T47D (cell line): ENCODE measurements around the gene BRD7.

Experiments used
- DNase-seq, 2 experiments: peaks; one replicate each; pipeline versions ENCODE4 v3.0.0 to v3.0.0-alpha.2; 2011 to 2012; ENCODE audit warnings: low read depth in 1 of 2, low spot score in 1 of 2
- JUND ChIP-seq: IDR thresholded peaks from 2 replicates; pipeline ENCODE4 v1.6.1; 2012; ENCODE audit warnings: low read depth
- in situ Hi-C: cut with HindIII; loops from 2 replicates; pipeline ENCODE4 v1.10.0; 2016; ENCODE audit warnings: low sequenced_read_pairs, low pct_unique_long_range_greater_than_20kb

Gene BRD7

DNA sequence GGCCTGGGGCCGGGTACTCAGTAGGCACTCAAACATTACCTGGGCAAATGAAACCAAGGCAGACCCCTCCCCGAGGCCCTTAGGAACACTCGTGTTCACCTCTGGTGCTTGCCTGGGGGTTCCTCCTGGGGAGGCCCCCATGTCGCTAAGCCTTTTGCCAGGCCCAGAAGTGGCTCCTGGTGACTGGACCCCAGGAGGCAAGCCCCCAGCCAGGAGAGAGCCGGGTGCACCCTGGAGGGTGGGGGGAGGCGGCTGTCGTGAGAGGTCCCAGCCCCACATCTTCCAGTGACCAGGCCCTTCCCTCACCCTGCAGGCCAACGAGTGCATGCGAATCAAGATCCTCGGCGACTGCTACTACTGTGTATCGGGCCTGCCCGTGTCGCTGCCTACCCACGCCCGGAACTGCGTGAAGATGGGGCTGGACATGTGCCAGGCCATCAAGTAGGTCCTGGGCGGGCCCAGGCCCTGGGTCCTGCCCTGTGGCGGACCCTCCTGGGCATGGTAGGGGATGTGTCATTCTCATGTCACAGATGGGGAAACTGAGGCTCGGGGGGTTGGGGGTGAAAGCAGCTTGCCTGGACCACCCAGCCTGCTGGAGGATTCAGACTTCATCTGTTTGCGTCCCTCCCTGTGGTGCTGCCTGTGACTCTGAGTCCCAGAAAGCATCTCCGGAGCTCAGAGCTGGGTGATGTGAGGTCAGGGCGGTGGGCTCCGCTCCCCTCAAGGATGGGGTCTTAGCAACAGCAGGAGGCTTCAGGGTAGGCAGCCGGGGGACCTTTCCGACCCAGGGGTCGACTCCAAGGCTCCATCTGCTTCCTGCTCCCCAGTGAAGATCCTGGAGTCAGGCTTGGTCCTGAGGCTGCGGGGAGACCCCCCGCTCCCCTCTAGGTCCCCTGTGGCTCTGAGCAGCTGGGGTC, 69.9 kb downstream of the BRD7 start:
- no peak for DNase-seq
- no peak for TF ChIP-seq JUND
- in situ Hi-C loops: no loop called here

DNA sequence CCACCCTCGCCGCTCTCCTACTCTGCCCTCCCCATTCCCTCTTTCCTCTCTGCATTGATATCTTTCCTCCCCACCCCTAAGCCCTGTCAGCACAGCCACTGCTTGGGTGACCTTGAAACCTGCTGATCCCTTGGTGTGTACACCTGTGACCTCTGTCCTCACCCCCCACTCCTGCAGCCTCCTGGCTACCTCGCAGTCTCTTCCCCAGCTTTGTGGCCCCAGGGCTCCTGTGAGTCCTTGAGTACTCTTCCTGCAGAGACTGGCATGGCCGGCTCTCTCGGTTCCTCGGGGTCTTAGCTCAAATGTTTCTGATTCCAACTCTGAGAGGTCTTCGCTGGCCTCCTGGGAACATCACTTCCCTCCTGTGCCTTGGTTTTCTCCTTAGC, 70.7 kb downstream of the BRD7 start:
- DNase-seq: no peak
- in situ Hi-C loops: no loop called here
- no peak for TF ChIP-seq JUND

DNA sequence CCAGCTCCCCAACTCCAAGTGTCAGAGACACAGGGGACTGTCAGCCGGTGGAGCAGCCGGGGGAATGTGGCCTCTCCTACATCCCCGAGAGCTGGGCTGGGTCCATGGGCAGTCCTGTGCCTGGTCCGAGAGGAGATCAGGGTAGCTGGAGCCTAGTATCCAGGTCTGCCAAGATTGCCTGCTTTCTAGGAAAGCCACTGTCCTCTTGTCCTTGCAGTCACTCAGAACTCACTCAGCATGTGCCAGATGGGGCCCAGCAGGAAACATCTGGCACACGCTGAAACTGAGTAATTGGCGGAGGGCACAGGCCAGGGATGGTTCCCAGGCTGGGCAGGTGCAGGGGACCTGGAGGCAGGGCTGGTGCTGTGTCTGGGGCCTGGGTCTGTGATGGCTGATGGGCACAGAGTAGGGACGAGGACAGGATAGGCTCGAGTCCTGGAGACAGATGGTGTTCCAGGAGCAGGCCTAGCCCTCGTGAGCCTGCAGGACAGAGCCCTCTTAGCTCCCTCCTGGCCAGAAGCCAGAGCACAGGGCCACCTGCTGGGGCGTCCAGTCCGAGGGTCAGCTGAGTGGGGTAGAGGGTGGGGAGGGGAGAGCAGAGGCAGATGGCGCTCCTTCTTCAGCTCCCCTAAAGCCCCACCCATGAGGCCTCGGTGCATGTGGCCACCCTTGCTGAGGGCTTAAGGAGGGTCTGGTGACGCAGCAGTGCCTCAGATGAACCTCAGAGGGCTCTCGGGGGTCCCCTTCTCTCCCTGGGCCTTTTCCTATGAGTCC, 71.3 kb downstream of the BRD7 start:
- no peak for DNase-seq
- no peak for TF ChIP-seq JUND
- in situ Hi-C loops: no loop called here

DNA sequence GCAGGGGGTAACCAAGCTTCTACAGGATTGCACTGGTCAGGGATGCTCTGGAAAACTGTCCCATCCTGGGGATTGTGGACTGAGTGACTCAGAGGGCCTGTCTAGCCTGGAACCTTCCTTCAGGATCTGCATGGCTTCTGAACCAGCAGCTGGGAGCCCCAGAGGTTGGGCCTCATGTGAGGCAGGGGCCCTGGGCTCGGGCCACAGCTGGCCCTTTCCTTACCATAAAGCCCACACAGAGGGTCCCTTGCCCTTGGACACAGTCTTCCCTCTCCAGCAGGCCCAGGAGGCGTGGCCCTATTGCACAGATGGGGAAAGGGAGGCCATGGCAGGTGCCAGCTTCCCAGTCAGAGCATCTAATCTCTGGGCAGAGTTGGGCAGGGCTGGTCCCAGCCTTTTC, 72.0 kb downstream of the BRD7 start:
- no peak for DNase-seq
- in situ Hi-C loops: no loop called here
- TF ChIP-seq JUND: no peak

DNA sequence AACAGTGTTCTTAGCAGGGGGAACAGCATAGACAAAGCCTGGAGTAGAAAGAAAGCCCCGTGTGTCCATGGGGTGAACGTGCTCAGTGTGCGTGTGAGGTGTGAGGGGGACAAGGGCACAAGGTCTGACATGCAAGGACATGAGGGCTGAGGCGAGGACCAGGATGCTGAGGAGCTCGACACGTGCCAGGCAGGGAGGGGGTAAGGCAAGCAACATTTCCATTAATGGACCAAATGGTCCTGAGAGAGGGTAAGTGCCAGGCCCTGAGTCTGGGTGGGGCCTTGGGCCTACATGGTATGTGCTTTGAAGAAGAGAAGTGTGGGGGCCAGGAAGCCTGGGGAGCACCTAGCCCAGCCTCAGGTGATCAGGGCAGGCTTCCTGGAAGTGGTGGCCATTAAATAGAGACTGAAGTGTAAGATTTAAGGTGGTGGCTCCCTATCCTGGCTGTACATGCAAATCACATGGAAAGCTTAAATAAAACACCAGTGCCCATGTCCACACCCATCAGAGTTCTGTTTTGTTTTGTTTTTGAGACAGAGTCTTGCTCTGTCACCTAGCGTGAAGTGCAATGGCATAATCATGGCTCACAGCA, 73.2 kb downstream of the BRD7 start:
- no peak for DNase-seq
- no peak for TF ChIP-seq JUND
- in situ Hi-C loops: no loop called here

DNA sequence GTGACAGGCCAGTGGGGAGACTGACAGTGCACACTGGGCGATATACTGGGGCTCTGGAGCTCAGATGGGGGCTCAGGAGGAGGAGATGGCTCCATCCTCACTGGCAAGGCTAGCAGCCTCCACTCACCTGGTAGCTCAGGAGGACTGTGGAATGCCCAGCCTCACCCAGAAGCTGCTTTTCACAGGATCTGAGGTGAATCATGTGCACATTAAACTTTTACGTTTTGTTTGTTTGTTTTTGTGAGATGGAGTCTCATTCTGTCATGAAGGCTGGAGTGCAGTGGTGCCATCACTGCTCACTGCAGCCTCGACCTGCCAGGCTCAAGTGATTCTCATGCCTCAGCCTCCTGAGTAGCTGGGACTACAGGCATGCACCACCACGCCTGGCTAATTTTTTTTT, 73.8 kb downstream of the BRD7 start:
- TF ChIP-seq JUND: no peak
- in situ Hi-C loops: no loop called here
- no peak for DNase-seq

DNA sequence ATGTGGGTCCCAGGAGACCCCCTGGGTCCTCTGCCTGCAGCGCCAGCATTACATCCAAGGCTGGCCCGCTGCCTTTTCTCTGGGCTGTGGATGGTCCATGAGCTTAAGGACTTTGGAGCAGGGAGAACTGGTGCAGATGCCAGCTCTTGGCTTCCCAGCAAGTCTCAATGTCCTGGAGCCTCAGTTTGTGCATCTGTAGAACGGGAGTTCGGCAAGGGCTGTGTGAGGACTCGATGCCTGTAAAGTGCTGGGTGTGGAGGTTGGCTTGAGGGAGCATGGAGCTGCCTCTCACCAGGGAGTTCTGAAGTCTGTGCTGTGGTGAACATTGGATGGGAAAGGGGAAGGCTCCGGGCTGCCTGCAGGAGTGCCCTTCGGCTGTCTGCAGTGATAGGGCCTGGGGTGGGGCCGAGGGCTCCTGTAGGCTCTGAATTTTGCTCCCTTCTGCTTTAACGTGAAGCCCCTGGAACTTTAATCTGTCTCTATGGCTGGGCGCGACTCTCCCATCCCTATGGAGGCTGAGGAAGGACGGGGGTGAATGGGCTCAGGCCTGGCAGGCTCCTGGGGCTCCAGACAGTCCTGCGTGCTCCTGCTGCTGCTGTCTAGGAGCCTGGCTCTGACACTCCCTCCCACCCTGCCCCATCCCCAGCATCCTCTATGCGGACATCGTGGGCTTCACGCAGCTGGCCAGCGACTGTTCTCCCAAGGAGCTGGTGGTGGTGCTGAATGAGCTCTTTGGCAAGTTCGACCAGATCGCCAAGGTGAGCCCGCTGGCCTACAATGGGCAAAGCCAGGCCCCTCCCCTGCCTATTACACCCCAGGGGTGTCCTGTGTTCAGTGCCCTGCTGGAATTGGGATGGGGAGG, 74.6 kb downstream of the BRD7 start:
- in situ Hi-C loops: no loop called here
- no peak for DNase-seq
- no peak for TF ChIP-seq JUND

DNA sequence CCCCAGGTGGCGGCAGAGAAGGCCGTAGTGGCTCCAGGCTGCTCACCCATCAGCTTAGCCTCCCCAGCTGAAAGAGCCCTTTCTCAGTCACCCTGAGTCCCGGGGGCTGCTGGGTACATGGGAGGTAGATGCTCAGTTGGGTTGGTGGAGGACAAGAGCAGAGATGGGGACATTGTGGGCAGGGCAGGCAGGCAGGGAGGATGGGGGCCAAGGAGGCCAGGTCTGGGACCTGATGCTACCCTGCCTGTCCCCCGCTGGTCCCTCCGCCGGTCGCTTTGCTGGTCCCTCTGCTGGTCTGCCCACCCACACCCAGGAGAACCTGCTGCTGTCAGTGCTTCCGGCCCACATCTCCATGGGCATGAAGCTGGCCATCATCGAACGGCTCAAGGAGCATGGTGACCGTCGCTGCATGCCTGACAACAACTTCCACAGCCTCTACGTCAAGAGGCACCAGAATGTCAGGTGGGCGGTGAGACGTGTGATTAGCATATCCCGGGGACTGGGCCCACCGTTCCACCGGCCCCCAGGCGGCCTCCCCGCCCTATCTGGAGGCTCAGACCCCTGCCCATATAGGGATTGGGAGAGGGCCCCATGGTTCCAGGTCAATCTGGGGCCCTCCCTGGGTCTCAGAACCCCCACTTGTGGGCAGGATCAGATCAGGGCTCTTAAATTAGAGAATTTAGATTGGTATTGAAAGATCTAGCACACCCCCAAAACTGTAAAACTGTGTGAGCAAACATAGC, 75.6 kb downstream of the BRD7 start:
- no peak for TF ChIP-seq JUND
- in situ Hi-C loops: no loop called here
- DNase-seq: no peak

DNA sequence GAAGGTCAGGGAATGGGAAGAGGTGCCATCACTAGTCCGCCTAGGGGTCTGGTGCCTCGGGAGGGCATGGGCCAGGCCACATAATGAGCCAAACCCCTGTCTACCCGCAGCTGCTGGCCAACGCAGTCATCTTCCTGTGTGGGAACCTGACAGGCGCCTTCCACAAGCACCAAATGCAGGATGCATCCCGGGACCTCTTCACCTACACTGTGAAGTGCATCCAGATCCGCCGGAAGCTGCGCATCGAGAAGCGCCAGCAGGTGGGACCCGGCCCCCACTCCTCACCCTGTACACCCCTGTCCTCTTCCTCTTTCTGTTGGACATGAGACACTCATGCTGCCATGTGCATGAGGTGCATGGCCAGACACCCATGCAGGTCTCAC, 76.2 kb downstream of the BRD7 start:
- no peak for DNase-seq
- in situ Hi-C loops: no loop called here
- no peak for TF ChIP-seq JUND

DNA sequence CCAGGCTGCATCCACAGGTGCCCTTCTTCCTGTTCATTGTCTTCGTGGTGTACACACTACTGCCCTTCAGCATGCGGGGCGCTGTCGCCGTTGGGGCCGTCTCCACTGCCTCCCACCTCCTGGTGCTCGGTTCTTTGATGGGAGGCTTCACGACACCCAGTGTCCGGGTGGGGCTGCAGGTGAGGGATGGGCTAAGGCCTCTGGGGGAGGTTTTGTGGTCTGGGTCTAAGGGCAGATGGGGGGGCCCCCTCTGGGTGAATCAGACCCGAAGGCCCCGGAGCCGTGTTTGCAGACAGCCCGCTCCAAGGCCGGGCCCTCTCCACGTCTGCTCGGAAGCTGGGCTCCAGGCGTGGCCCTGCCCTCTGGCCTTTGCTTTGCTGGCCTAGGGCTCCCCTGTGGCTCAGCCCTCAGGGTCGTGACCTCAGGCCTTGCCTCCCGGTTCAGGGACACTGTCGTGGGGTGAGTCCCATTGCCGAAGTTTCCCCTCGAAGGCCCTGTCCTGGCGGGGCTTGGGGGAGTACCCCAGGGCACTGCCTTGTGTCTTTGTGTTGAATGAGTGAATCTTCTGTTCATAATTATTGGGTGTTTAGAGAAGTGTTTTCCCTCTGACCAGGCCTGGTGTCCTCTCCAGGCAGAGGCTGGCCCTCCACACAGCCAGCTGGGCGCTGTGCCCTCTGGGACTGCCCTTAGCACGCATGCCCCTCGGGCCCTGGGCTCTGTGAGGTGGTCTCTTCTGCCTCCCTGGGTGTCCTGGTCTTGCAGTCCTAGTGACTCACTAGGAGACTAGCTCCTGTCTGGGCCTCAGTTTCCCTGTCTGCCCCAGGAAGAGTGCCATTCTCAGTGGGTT, 76.8 kb downstream of the BRD7 start:
- no peak for DNase-seq
- in situ Hi-C loops: no loop called here
- TF ChIP-seq JUND: no peak

DNA sequence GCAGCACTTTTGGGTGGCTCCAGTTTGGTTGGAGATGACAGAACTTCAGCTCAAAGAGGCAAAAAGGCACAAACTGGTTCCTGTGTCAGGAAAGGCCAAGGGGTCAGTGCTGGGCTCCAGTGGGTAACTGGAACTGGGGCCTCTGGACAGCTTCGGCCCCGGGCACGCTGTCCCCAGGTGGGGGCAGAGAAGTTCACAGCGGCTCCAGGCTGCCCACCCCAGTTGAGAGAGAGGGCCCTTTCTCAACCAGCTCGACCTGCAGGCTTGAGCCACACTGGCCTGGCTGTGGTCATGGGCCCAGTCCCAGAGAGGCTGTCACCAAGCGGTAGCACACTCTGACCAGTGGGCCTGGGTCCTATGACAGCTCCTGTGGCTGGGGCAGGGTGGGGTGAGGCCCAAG, 77.9 kb downstream of the BRD7 start:
- DNase-seq: no peak
- TF ChIP-seq JUND: no peak
- in situ Hi-C loops: no loop called here
